ENCODE results near the gene ROR2. TPM values are rescaled to one million over a fixed set of nuclear protein-coding genes. Genes with fewer than 3 reads are reported as not detected.

Gene ROR2
- polyA plus RNA-seq, 3 donors = not detected

DNA sequence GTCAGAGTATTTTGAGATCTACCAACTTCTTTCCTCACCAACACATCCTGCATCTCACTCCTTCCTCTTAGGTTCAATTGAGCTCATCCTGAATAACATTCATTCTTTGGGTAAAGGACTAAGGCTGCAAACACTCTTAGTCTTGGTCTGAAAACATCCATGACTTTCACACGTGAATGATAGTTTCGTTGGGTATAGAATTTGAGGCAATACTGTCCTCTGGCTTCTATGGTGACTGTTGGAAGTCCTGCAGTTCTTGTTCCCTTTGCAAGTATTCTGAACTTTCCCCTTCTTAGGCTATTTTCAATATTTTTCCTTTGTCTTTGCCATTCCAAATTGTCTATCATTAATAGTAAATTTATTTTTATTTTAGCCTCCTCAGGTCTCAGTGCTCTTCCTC, 185.4 kb downstream of the ROR2 start:
- no peaks in the 10 kb centered on the region for H3K27me3 ChIP-seq (ENCODE audit: control insufficient read depth in 2 of 2, insufficient read depth in 2 of 2, low read length in 2 of 2)
- no CpG with 5 or more reads among the region's 2 CpGs for WGBS (ENCODE audit: insufficient coverage)
- intact Hi-C loops (cut with micrococcal nuclease) = no loop called here
- peaks cover 0 to 4% of the 10 kb centered on the region in 2 donors for H3K9me3 ChIP-seq (replicated peaks in 1 of 2; ENCODE audit: control insufficient read depth in 1 of 2, insufficient read depth in 1 of 2, low read length in 2 of 2)
- no peak overlapping the region for H3K9ac ChIP-seq (ENCODE audit: insufficient read depth, low read length, poor library complexity, severe bottlenecking)
- H3K27me3 Mint-ChIP-seq (ENCODE audit: low read depth in 3 of 3) = peaks cover 5 to 12% (median 7%) of the 10 kb centered on the region in 3 donors
- no peak overlapping the region for H3K4me2 ChIP-seq (replicated peaks; ENCODE audit: extremely low read depth, low read length, poor library complexity, severe bottlenecking)
- no peaks in the 10 kb centered on the region for H3K4me1 ChIP-seq (ENCODE audit: control insufficient read depth in 1 of 2, insufficient read depth in 2 of 2, low read length in 2 of 2)
- H3K36me3 ChIP-seq (replicated peaks in 1 of 2; ENCODE audit: control insufficient read depth in 1 of 2, insufficient read depth in 2 of 2, low read length in 2 of 2) = no peaks in the 10 kb centered on the region
- no peak overlapping the region for H3K27ac ChIP-seq (ENCODE audit: low read depth in 1 of 2, low read length in 2 of 2)
- TF ChIP-seq, protein P1, sequence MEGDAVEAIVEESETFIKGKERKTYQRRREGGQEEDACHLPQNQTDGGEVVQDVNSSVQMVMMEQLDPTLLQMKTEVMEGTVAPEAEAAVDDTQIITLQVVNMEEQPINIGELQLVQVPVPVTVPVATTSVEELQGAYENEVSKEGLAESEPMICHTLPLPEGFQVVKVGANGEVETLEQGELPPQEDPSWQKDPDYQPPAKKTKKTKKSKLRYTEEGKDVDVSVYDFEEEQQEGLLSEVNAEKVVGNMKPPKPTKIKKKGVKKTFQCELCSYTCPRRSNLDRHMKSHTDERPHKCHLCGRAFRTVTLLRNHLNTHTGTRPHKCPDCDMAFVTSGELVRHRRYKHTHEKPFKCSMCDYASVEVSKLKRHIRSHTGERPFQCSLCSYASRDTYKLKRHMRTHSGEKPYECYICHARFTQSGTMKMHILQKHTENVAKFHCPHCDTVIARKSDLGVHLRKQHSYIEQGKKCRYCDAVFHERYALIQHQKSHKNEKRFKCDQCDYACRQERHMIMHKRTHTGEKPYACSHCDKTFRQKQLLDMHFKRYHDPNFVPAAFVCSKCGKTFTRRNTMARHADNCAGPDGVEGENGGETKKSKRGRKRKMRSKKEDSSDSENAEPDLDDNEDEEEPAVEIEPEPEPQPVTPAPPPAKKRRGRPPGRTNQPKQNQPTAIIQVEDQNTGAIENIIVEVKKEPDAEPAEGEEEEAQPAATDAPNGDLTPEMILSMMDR (IDR thresholded peaks at IDR 0.05) = no peak
- peaks cover 1% of the 10 kb centered on the region for H3K4me1 Mint-ChIP-seq
- H4K20me1 ChIP-seq (ENCODE audit: insufficient read depth, low read length) = no peaks in the 10 kb centered on the region
- no peak overlapping the region for H3K4me3 ChIP-seq (replicated peaks in 1 of 3; ENCODE audit: low read depth in 2 of 3, low read length in 3 of 3)
- no peaks in the 10 kb centered on the region for H3K36me3 Mint-ChIP-seq
- H3K79me2 ChIP-seq (ENCODE audit: insufficient read depth, low read length) = no peaks in the 10 kb centered on the region
- no peak for DNase-seq
- no peak overlapping the region for H2AFZ ChIP-seq (ENCODE audit: insufficient read depth, low read depth, low read length, poor library complexity, severe bottlenecking)
- no peak overlapping the region for H3K4me3 Mint-ChIP-seq
- H3K27ac Mint-ChIP-seq = no peak overlapping the region
- H3K9me3 Mint-ChIP-seq = peaks cover 0 to 10% (median 5%) of the 10 kb centered on the region in 7 donors

DNA sequence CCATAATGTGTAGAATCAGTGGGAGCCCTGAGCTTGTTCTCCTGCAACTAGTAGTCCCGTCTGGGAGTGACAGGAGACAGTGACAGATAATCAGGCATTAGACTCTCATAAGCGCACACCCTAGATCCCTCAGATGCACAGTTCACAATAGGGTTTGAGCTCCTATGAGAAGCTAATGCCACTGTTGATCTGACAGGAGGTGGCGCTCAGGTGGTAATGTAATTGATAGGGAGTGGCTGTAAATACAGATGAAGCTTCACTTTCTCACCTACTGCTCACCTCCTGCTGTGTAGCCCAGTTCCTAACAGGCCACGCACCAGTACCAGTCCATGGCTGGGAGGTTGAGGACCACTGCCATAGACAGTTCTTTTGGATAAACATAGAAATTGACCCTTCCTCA, 188.7 kb downstream of the ROR2 start:
- H3K9ac ChIP-seq (ENCODE audit: insufficient read depth, low read length, poor library complexity, severe bottlenecking) = no peak overlapping the region
- peaks cover 0 to 4% of the 10 kb centered on the region in 2 donors for H3K9me3 ChIP-seq (replicated peaks in 1 of 2; ENCODE audit: control insufficient read depth in 1 of 2, insufficient read depth in 1 of 2, low read length in 2 of 2)
- H2AFZ ChIP-seq (ENCODE audit: insufficient read depth, low read depth, low read length, poor library complexity, severe bottlenecking) = no peak overlapping the region
- H3K36me3 ChIP-seq (replicated peaks in 1 of 2; ENCODE audit: control insufficient read depth in 1 of 2, insufficient read depth in 2 of 2, low read length in 2 of 2) = no peaks in the 10 kb centered on the region
- no peaks in the 10 kb centered on the region for H3K79me2 ChIP-seq (ENCODE audit: insufficient read depth, low read length)
- Mint-ChIP-seq H3K9me3 (peaks cover 0 to 10% (median 6%) of the 10 kb centered on the region in 7 donors), H3K4me3 (no peak overlapping the region), H3K27me3 (ENCODE audit: low read depth in 3 of 3) (peaks cover 1 to 9% (median 6%) of the 10 kb centered on the region in 3 donors), H3K27ac (no peak overlapping the region), H3K36me3 (no peaks in the 10 kb centered on the region), H3K4me1 (no peaks in the 10 kb centered on the region)
- H3K4me1 ChIP-seq (ENCODE audit: control insufficient read depth in 1 of 2, insufficient read depth in 2 of 2, low read length in 2 of 2) = no peaks in the 10 kb centered on the region
- TF ChIP-seq, protein P1 (IDR thresholded peaks at IDR 0.05) = no peak
- 100% methylated on average over 1 of the region's 4 CpGs for whole genome bisulfite sequencing (ENCODE audit: insufficient coverage)
- intact Hi-C loops (cut with micrococcal nuclease) = no loop called here
- H3K4me2 ChIP-seq (replicated peaks; ENCODE audit: extremely low read depth, low read length, poor library complexity, severe bottlenecking) = no peak overlapping the region
- H3K27ac ChIP-seq (ENCODE audit: low read depth in 1 of 2, low read length in 2 of 2) = no peak overlapping the region
- no peaks in the 10 kb centered on the region for H4K20me1 ChIP-seq (ENCODE audit: insufficient read depth, low read length)
- H3K4me3 ChIP-seq (replicated peaks in 1 of 3; ENCODE audit: low read depth in 2 of 3, low read length in 3 of 3) = no peak overlapping the region
- H3K27me3 ChIP-seq (ENCODE audit: control insufficient read depth in 2 of 2, insufficient read depth in 2 of 2, low read length in 2 of 2) = no peaks in the 10 kb centered on the region
- no peak for DNase-seq
